GM12878 (cell line): ENCODE data around the gene SSRP1. TPM values are rescaled to one million over a fixed set of nuclear protein-coding genes. Genes with fewer than 3 reads are reported as not detected.
"Not testable (repeated sequence)": the region's sequence is repeated elsewhere in the genome, so short reads cannot be mapped to it uniquely, and the experiment has no call there.

Experiments used
- ATAC-seq: fragments of 200-7000 bp; cut with Tn5 transposase; 3 replicates; pipeline ENCODE4 v1.9.1; 2020; ENCODE audit warnings: mild to moderate bottlenecking, moderate library complexity
- BruUV-seq: library from RNA; stranded (reverse); fragments of 400-500 nt; replicated peaks from 2 replicates; lab custom pipeline; 2021; lab: Mats Ljungman, UMichigan
- CTCF ChIA-PET: fragments of 300-600 bp; sonication (Branson Sonifier 250); formaldehyde crosslinking; extraction: SDS; loops from one replicate; lab custom pipeline; 2021; ENCODE audit warnings: inconsistent platforms; lab: Yijun Ruan, JAX
- POLR2A ChIA-PET: fragments of 350-600 bp; formaldehyde crosslinking; extraction: SDS; loops from one replicate; lab custom pipeline; 2021; ENCODE audit warnings: inconsistent platforms; lab: Charles Lee
- RAD21 ChIA-PET: fragments of 300-600 bp; sonication (Branson Sonifier 250); formaldehyde crosslinking; loops from one replicate; lab custom pipeline; 2023; ENCODE audit warnings: antibody characterized with exemption; ENCODE audit not compliant: unreplicated experiment; lab: Charles Lee
- SMC1A ChIA-PET: fragments of 300-600 bp; sonication (Branson Sonifier 250); formaldehyde crosslinking; loops from one replicate; lab custom pipeline; 2023; ENCODE audit not compliant: unreplicated experiment, uncharacterized antibody; lab: Charles Lee
- DNase-seq: peaks from one replicate; pipeline ENCODE4 v3.0.0-alpha.2; 2011; ENCODE audit warnings: low read depth, low spot score
- FAIRE-seq: peaks from 3 replicates; lab custom pipeline; 2011; peaks lifted over from hg19 to GRCh38; lab: Jason Lieb, UNC
- H2AFZ ChIP-seq: 2 replicates; pipeline ENCODE4 v1.6.0; 2011; ENCODE audit warnings: low read depth, low read length, control low read depth; ENCODE audit not compliant: control insufficient read depth
- H3K27ac ChIP-seq: 2 replicates; pipeline ENCODE4 v1.5.1; 2011; ENCODE audit warnings: control low read depth; ENCODE audit not compliant: control insufficient read depth, insufficient read depth
- H3K27me3 ChIP-seq, 2 experiments: replicated peaks in 1 of 2; 2 replicates each; pipeline versions ENCODE4 v1.6.0 to v1.6.1; 2011; ENCODE audit warnings: low read length in 1 of 2; ENCODE audit not compliant: control insufficient read depth in 2 of 2, insufficient read depth in 2 of 2
- H3K36me3 ChIP-seq, 2 experiments: 2 replicates each; pipeline ENCODE4 v1.5.1; 2011; ENCODE audit warnings: low read length in 1 of 2; ENCODE audit not compliant: control insufficient read depth in 2 of 2, insufficient read depth in 2 of 2
- H3K4me1 ChIP-seq: 2 replicates; pipeline ENCODE4 v1.6.1; 2011; ENCODE audit warnings: mild to moderate bottlenecking, low read length, moderate library complexity, mixed read lengths; ENCODE audit not compliant: control insufficient read depth, insufficient read depth
- H3K4me2 ChIP-seq: 2 replicates; pipeline ENCODE4 v1.6.0; 2011; ENCODE audit warnings: control low read depth; ENCODE audit not compliant: control insufficient read depth, insufficient read depth
- H3K4me3 ChIP-seq: fragments of 200-600 bp; sonication (generic); 2 replicates; pipeline ENCODE4 v1.5.1; 2016
- H3K79me2 ChIP-seq: 2 replicates; pipeline ENCODE4 v1.6.0; 2011; ENCODE audit warnings: low read length; ENCODE audit not compliant: control insufficient read depth, insufficient read depth
- H3K9ac ChIP-seq: 2 replicates; pipeline ENCODE4 v1.8.0; 2011; ENCODE audit warnings: low read length, control low read depth, mixed read lengths; ENCODE audit not compliant: control insufficient read depth, insufficient read depth
- H3K9me3 ChIP-seq: replicated peaks from 3 replicates; pipeline ENCODE4 v1.5.1; 2011; ENCODE audit warnings: mild to moderate bottlenecking, low read length; ENCODE audit not compliant: control insufficient read depth, insufficient read depth
- H4K20me1 ChIP-seq: 2 replicates; pipeline ENCODE4 v1.6.0; 2011; ENCODE audit not compliant: control insufficient read depth, insufficient read depth
- CBFB ChIP-seq: IDR thresholded peaks from 2 replicates; pipeline ENCODE4 v1.6.1; 2016; ENCODE audit warnings: antibody characterized with exemption, low read depth
- CBX5 ChIP-seq: sonication (generic); IDR thresholded peaks from 2 replicates; pipeline ENCODE4 v1.6.1; 2016; ENCODE audit warnings: low read depth, moderate library complexity, mild to moderate bottlenecking, inconsistent platforms
- HDAC6 ChIP-seq: fragments of 200-600 bp; sonication (generic); IDR thresholded peaks from one replicate; pipeline ENCODE4 v1.8.0; 2017; ENCODE audit warnings: antibody characterized with exemption; ENCODE audit not compliant: unreplicated experiment
- IKZF1 ChIP-seq: fragments of 450-650 bp; conservative IDR thresholded peaks from 2 replicates; pipeline ENCODE4 v1.6.1; 2017; ENCODE audit warnings: antibody characterized with exemption, mild to moderate bottlenecking
- PAX8 ChIP-seq: fragments of 450-650 bp; IDR thresholded peaks from 2 replicates; pipeline ENCODE4 v1.6.1; 2017; ENCODE audit warnings: mild to moderate bottlenecking, moderate library complexity
- SRF ChIP-seq, 2 experiments: IDR thresholded peaks; 2 replicates each; pipeline ENCODE4 v1.6.1; 2011; ENCODE audit warnings: low read depth in 2 of 2, low read length in 2 of 2, mild to moderate bottlenecking in 1 of 2, moderate library complexity in 1 of 2
- STAT1 ChIP-seq: fragments of 450-650 bp; conservative IDR thresholded peaks from 2 replicates; pipeline ENCODE4 v1.6.1; 2014; ENCODE audit warnings: antibody characterized with exemption, mild to moderate bottlenecking
- YY1 ChIP-seq: IDR thresholded peaks from 2 replicates; pipeline ENCODE4 v1.6.1; 2011; ENCODE audit warnings: low read depth, mild to moderate bottlenecking, low read length
- ZBED1 ChIP-seq: IDR thresholded peaks from 2 replicates; pipeline ENCODE4 v1.6.1; 2016; ENCODE audit warnings: borderline replicate concordance
- ZNF24 ChIP-seq: fragments of 450-650 bp; IDR thresholded peaks from 2 replicates; pipeline ENCODE4 v1.6.1; 2017; ENCODE audit warnings: antibody characterized with exemption, mild to moderate bottlenecking
- WGBS: methylation state at CpG from one replicate; pipeline ENCODE4 v1.1.6; 2016; ENCODE audit warnings: low lambda C conversion rate; ENCODE audit not compliant: insufficient replicate concordance, insufficient coverage; ENCODE audit errors: missing lambda C conversion rate; 5-methylcytosine and 5-hydroxymethylcytosine counted together
- in situ Hi-C: fragments of 300-500 bp; cut with MboI; formaldehyde crosslinking; loops from 9 replicates; pipeline ENCODE4 v1.14.3; 2018; ENCODE audit warnings: mixed read lengths
- intact Hi-C: fragments of 100-400 bp; cut with micrococcal nuclease; formaldehyde crosslinking; loops from one replicate; pipeline ENCODE4 v1.14.2; 2022; ENCODE audit not compliant: unreplicated experiment
- polyA plus RNA-seq, 11 experiments: library from polyadenylated mRNA; depleted of rRNA in 4 of 11; unstranded in 6 of 11; stranded (reverse) in 5 of 11; fragments of >200 nt; fragmentation: Nextera tagmentation in 4 of 11; fragmentation: Illumina TruSeq in 1 of 11; extraction: Ambion mirVana in 4 of 11; extraction: Trizol in 1 of 11; gene quantifications; 1 replicate in 1 of 11; 2 replicates in 10 of 11; pipeline versions ENCODE4 v1.2.1 to v1.2.3, GENCODE V29; 2011 to 2016; ENCODE audit warnings: inconsistent platforms in 2 of 11, missing spikeins in 2 of 11, low read depth in 1 of 11
- total RNA-seq, 4 experiments: library from RNA; depleted of rRNA in 3 of 4; stranded (reverse); fragments of >200 nt in 3 of 4; fragmentation: Illumina TruSeq in 1 of 4; extraction: Trizol in 1 of 4; gene quantifications; 2 replicates each; pipeline versions ENCODE4 v1.2.1 to v1.2.3, GENCODE V29; 2013 to 2021
- TF ChIP-seq, protein P1 (sequence below): fragments of 450-650 bp; IDR thresholded peaks from 2 replicates; pipeline ENCODE4 v1.6.1; 2017; ENCODE audit warnings: mild to moderate bottlenecking
- TF ChIP-seq, protein P2 (sequence below): fragments of 450-650 bp; IDR thresholded peaks from 2 replicates; pipeline ENCODE4 v1.6.1; 2017; ENCODE audit warnings: mild to moderate bottlenecking, low read depth, inconsistent platforms; ENCODE audit not compliant: poor library complexity, severe bottlenecking

Gene SSRP1
- total and polyA plus RNA-seq, 10 of the 15 experiments (the other 5 are each of a cell fraction or from before 2014, with no cell fraction given) = 73.6 to 279 (median 138) TPM

DNA sequence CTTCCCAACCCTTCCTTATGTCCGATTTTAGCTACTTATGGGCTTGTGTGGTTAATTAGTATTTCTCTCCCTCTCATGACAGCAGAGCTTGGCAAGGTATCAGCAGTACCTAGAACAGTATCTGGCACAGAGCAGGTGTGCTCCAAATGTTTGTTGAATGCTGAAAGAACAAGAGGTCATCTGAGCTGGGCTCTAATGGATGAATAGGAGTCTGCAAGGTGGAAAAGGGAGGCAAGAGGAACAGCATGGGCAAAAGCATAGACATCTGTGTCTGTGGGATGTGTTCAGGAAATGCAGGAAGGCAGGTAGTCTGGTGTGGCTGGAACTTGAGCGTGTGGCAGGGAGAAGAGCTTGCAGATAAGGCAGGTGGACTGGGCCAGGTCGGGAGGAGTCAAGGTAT is 26.2 kb upstream of the SSRP1 start:
- peaks cover 0 to 3% of the 10 kb centered on the region in 2 experiments; a peak in 2 of 4 replicates for H3K27me3 ChIP-seq
- H3K36me3 ChIP-seq = no peaks in the 10 kb centered on the region
- no peaks in the 10 kb centered on the region for H3K4me1 ChIP-seq
- H3K9me3 ChIP-seq = no peaks in the 10 kb centered on the region
- H3K9ac ChIP-seq = no peak overlapping the region
- no peak overlapping the region for H3K27ac ChIP-seq
- DNase-seq (no peak), FAIRE-seq (no peak), ATAC-seq (no peak)
- no peak overlapping the region for H2AFZ ChIP-seq
- H3K79me2 ChIP-seq = no peaks in the 10 kb centered on the region
- no peaks in the 10 kb centered on the region for H4K20me1 ChIP-seq
- CTCF ChIA-PET = interaction anchor here (0.7 to 1.4 kb wide), 3 partner anchors 10 to 165 kb away, joined by 3 to 4 read pairs (median 3); no protein-coding TSS in a partner anchor
- no peak for TF ChIP-seq HDAC6
- no peak for TF ChIP-seq SRF (IDR thresholded peaks at IDR 0.05; ENCODE audit: low read depth in 2 of 2, low read length in 2 of 2)
- TF ChIP-seq STAT1 = no peak
- TF ChIP-seq CBX5 = no peak
- no peak for TF ChIP-seq YY1
- TF ChIP-seq ZNF24 = no peak
- TF ChIP-seq IKZF1 = no peak
- no peak for TF ChIP-seq CBFB
- TF ChIP-seq ZBED1 = no peak
- no peak for TF ChIP-seq PAX8
- TF ChIP-seq, protein P1, sequence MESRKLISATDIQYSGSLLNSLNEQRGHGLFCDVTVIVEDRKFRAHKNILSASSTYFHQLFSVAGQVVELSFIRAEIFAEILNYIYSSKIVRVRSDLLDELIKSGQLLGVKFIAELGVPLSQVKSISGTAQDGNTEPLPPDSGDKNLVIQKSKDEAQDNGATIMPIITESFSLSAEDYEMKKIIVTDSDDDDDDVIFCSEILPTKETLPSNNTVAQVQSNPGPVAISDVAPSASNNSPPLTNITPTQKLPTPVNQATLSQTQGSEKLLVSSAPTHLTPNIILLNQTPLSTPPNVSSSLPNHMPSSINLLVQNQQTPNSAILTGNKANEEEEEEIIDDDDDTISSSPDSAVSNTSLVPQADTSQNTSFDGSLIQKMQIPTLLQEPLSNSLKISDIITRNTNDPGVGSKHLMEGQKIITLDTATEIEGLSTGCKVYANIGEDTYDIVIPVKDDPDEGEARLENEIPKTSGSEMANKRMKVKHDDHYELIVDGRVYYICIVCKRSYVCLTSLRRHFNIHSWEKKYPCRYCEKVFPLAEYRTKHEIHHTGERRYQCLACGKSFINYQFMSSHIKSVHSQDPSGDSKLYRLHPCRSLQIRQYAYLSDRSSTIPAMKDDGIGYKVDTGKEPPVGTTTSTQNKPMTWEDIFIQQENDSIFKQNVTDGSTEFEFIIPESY = no peak
- TF ChIP-seq, protein P2, sequence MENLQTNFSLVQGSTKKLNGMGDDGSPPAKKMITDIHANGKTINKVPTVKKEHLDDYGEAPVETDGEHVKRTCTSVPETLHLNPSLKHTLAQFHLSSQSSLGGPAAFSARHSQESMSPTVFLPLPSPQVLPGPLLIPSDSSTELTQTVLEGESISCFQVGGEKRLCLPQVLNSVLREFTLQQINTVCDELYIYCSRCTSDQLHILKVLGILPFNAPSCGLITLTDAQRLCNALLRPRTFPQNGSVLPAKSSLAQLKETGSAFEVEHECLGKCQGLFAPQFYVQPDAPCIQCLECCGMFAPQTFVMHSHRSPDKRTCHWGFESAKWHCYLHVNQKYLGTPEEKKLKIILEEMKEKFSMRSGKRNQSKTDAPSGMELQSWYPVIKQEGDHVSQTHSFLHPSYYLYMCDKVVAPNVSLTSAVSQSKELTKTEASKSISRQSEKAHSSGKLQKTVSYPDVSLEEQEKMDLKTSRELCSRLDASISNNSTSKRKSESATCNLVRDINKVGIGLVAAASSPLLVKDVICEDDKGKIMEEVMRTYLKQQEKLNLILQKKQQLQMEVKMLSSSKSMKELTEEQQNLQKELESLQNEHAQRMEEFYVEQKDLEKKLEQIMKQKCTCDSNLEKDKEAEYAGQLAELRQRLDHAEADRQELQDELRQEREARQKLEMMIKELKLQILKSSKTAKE = no peak
- RAD21 ChIA-PET = no interaction called here
- no TSS peak for BruUV-seq
- WGBS = 17% methylated on average over 3 of the region's 3 CpGs
- H3K4me3 ChIP-seq = no peak overlapping the region
- H3K4me2 ChIP-seq = no peak overlapping the region
- intact Hi-C loops (no loop called here), in situ Hi-C loops (no loop called here)
- SMC1A ChIA-PET = interaction anchor here (0.6 to 1.5 kb wide), 3 partner anchors 9 to 122 kb away, joined by 3 to 4 read pairs (median 4); no protein-coding TSS in a partner anchor
- POLR2A ChIA-PET = no interaction called here

DNA sequence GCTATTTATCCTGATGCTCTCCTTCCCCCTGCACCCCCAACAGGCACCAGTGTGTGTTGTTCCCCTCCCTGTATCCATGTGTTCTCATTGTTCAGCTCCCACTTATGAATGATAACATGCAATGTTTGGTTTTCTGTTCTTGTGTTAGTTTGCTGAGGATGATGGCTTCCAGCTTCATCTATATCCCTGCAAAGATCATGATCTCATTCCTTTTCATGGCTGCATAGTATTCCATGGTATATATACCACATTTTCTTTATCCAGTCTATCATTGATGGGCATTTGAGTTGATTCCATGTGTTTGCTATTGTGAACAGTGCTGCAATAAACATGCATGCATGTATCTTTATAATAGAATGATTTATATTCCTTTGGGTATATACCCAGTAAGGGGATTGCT is 25.7 kb upstream of the SSRP1 start:
- H2AFZ ChIP-seq, H3K4me3 ChIP-seq, H3K9me3 ChIP-seq, H3K9ac ChIP-seq, RAD21 ChIA-PET, SMC1A ChIA-PET, intact Hi-C loops, DNase-seq, H3K4me1 ChIP-seq, POLR2A ChIA-PET, H3K27me3 ChIP-seq, BruUV-seq, H3K36me3 ChIP-seq, in situ Hi-C loops, H3K79me2 ChIP-seq, ATAC-seq, H3K27ac ChIP-seq, H3K4me2 ChIP-seq, H4K20me1 ChIP-seq, FAIRE-seq: not testable (repeated sequence)
- CTCF ChIA-PET = interaction anchor here (1.3 to 1.8 kb wide), 3 partner anchors 13 to 282 kb away, joined by 3 to 4 read pairs (median 3); no protein-coding TSS in a partner anchor
